GM18517 (cell line): ENCODE data around the gene CAMKK2.
"Not testable (repeated sequence)": the region's sequence is repeated elsewhere in the genome, so short reads cannot be mapped to it uniquely, and the experiment has no call there.

Experiments
- ATAC-seq: cut with Tn5 transposase; IDR thresholded peaks from one replicate; pipeline ENCODE4 v1.9.1; 2021; ENCODE audit warnings: mild to moderate bottlenecking, moderate library complexity; ENCODE audit not compliant: unreplicated experiment

Gene CAMKK2

GRCh38 chr12:121202407-121203355, 93.8 kb downstream of the CAMKK2 start:
- ATAC-seq = no peak

DNA sequence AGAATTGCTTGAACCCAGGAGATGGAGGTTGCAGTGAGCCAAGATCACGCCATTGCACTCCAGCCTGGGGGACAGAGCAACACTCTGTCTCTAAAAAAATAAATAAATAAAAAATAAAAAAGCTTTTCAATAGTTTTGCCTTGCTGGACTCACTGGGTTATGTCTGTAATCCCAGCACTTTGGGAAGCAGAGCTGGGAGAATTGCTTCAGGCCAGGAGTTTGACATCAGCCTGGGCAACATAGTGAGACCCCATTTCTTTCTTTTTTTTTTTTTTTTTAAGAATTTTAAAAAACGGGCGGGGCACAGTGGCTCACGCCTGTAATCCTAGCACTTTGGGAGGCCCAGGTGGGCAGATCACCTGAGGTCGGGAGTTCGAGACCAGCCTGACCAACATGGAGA, 95.4 kb downstream of the CAMKK2 start:
- ATAC-seq = not testable (repeated sequence)

GRCh38 chr12:121198949-121199348, 97.6 kb downstream of the CAMKK2 start:
- ATAC-seq = no peak

DNA sequence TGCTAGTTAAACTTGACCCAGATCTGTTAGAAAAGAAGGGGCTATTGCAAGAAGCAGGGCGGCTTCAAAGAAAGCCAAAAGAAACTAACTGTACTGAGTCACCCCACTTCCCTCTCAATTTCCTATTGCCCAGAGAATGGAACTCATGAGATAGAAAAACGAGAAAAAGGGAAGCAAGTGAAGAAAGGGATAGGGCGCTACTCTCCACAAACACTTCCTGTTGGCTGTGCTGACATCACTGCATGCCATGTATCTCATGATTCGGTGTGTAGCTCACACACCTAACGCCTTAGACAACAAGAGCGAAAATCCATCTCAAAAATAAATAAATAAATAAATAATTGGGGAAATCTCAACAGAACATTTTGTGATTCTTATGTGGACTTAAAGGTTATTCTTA, 99.6 kb downstream of the CAMKK2 start:
- ATAC-seq = no peak

GRCh38 chr12:121191151-121191550, 105.4 kb downstream of the CAMKK2 start:
- ATAC-seq = no peak

- ATAC-seq = no peak
These were observed 105.9 kb downstream of the CAMKK2 start for GRCh38 chr12:121190523-121191031.

DNA sequence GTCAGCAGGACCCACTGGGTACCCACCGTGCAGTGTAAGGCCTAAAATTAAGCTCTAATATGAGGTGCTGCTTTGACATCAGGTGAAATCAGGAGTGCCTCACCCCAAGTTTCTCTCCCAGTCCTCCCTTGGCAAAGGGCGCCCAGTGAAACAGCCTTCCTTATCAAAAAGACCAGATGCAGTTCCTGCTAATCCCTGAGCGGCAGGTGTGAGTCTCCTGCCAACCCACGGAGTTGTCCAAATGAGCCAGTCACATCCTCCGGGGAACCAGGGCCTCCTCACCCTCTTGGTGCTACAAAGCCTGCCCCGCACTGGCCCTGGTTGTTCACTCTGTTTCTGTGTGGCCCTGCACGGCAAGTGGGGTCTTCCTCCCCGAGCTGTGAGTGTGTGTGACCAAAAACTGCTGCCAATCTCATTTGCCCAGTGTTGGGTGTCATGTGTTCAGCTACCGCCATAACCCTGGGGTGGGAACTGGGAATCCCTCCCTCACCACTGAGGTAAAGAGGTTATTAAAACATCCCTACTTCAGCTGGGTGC, 106.8 kb downstream of the CAMKK2 start:
- ATAC-seq = no peak

- no peak for ATAC-seq
These were observed 107.4 kb downstream of the CAMKK2 start for GRCh38 chr12:121189131-121189530.

DNA sequence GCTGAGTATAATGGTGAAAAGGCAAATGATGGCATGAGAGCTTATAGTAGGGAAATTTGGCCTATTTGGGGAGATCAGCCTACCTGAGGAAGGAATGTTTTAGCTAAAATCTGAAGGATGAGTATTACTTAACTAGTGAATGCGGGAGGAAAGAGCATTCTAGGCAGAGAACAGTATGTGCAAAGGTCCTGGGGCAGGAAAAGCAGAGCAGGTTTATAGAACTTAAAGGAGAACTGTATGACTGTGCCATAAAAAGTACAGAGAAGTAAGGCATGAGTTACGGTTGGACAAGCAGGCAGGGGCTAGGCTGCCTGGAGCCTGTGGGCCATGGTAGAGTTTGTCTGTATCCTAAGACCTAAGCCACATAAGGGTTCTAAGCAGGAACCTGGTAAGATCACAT, 108.3 kb downstream of the CAMKK2 start:
- no peak for ATAC-seq
